Measurements from ENCODE around the gene GLUD1.

- no peak for TF ChIP-seq CTCF (IDR thresholded peaks at IDR 0.05)
- no peak for TF ChIP-seq EZH2 (IDR thresholded peaks at IDR 0.05)
Observed at GRCh38 chr10:87038286-87038717, 56.3 kb downstream of the GLUD1 start.

All from neural progenitor cell (in vitro differentiated cells).